SK-N-SH treated with all-trans-retinoic acid at 6 μM for 48 hours (cell line): ENCODE results near the gene NARS2.

Experiments
- ATAC-seq: fragments of 200-7000 bp; cut with Tn5 transposase; 3 replicates; pipeline ENCODE4 v1.9.1; 2020; ENCODE audit warnings: mild to moderate bottlenecking, moderate library complexity
- ARNTL ChIP-seq: fragments of 450-650 bp; formaldehyde crosslinking; IDR thresholded peaks from 2 replicates; pipeline ENCODE4 v1.5.0; 2020; ENCODE audit warnings: low read depth, mild to moderate bottlenecking, moderate library complexity, borderline replicate concordance
- CREB5 ChIP-seq: fragments of 250-450 bp; sonication (Bioruptor Pico); IDR thresholded peaks from 2 replicates; pipeline ENCODE4 v1.5.1; 2020; ENCODE audit warnings: low read depth, mild to moderate bottlenecking, moderate library complexity
- CSDC2 ChIP-seq: fragments of 250-450 bp; sonication (Bioruptor Pico); IDR thresholded peaks from 2 replicates; pipeline ENCODE4 v1.5.0; 2020; ENCODE audit warnings: mild to moderate bottlenecking, moderate library complexity
- ESRRG ChIP-seq: fragments of 250-450 bp; sonication (Bioruptor Pico); IDR thresholded peaks from 2 replicates; pipeline ENCODE4 v1.6.1; 2021; ENCODE audit warnings: mild to moderate bottlenecking
- GLIS3 ChIP-seq: fragments of 250-450 bp; sonication (Bioruptor Pico); IDR thresholded peaks from 2 replicates; pipeline ENCODE4 v1.5.0; 2020; ENCODE audit warnings: mild to moderate bottlenecking, moderate library complexity
- ISL1 ChIP-seq: fragments of 250-450 bp; sonication (Bioruptor Pico); IDR thresholded peaks from 2 replicates; pipeline ENCODE4 v2.1.2; 2022; ENCODE audit warnings: mild to moderate bottlenecking, moderate library complexity
- OSR1 ChIP-seq: fragments of 250-450 bp; sonication (Bioruptor Pico); IDR thresholded peaks from 2 replicates; pipeline ENCODE4 v1.8.0; 2022; ENCODE audit warnings: moderate library complexity, mild to moderate bottlenecking, inconsistent platforms
- PATZ1 ChIP-seq: fragments of 250-450 bp; sonication (Bioruptor Pico); IDR thresholded peaks from 2 replicates; pipeline ENCODE4 v1.8.0; 2020; ENCODE audit warnings: mild to moderate bottlenecking, moderate library complexity, borderline replicate concordance
- SNAI2 ChIP-seq: fragments of 250-450 bp; sonication (Bioruptor Pico); IDR thresholded peaks from 2 replicates; pipeline ENCODE4 v1.5.0; 2020; ENCODE audit warnings: mild to moderate bottlenecking, moderate library complexity
- TOX ChIP-seq: fragments of 250-450 bp; sonication (Bioruptor Pico); IDR thresholded peaks from 2 replicates; pipeline ENCODE4 v1.8.0; 2021; ENCODE audit warnings: mild to moderate bottlenecking, moderate library complexity, borderline replicate concordance
- TSHZ2 ChIP-seq: fragments of 250-450 bp; sonication (Bioruptor Pico); IDR thresholded peaks from 2 replicates; pipeline ENCODE4 v1.5.0; 2020; ENCODE audit warnings: mild to moderate bottlenecking, moderate library complexity
- ZC3H10 ChIP-seq: fragments of 250-450 bp; sonication (Bioruptor Pico); IDR thresholded peaks from 2 replicates; pipeline ENCODE4 v1.5.1; 2021; ENCODE audit warnings: mild to moderate bottlenecking, moderate library complexity
- ZFP3 ChIP-seq: fragments of 250-450 bp; sonication (Bioruptor Pico); IDR thresholded peaks from 2 replicates; pipeline ENCODE4 v1.5.0; 2020; ENCODE audit warnings: mild to moderate bottlenecking, moderate library complexity
- ZFP30 ChIP-seq: fragments of 450-650 bp; formaldehyde crosslinking; IDR thresholded peaks from 2 replicates; pipeline ENCODE4 v1.5.0; 2022; ENCODE audit warnings: mild to moderate bottlenecking, moderate library complexity
- ZNF8 ChIP-seq: fragments of 450-650 bp; formaldehyde crosslinking; IDR thresholded peaks from 2 replicates; pipeline ENCODE4 v1.5.0; 2020; ENCODE audit warnings: mild to moderate bottlenecking, moderate library complexity
- TF ChIP-seq, protein P1 (sequence below): fragments of 250-450 bp; sonication (Bioruptor Pico); IDR thresholded peaks from 2 replicates; pipeline ENCODE4 v1.8.0; 2021; ENCODE audit warnings: low read depth, mild to moderate bottlenecking, moderate library complexity, borderline replicate concordance

NARS2 gene

GRCh38 chr11:78400116-78400515 lies 174.5 kb downstream of the NARS2 start (continued):
- TF ChIP-seq TSHZ2 = no peak
- TF ChIP-seq TOX (CRISPR knock-in tag) = no peak
- TF ChIP-seq, protein P1, sequence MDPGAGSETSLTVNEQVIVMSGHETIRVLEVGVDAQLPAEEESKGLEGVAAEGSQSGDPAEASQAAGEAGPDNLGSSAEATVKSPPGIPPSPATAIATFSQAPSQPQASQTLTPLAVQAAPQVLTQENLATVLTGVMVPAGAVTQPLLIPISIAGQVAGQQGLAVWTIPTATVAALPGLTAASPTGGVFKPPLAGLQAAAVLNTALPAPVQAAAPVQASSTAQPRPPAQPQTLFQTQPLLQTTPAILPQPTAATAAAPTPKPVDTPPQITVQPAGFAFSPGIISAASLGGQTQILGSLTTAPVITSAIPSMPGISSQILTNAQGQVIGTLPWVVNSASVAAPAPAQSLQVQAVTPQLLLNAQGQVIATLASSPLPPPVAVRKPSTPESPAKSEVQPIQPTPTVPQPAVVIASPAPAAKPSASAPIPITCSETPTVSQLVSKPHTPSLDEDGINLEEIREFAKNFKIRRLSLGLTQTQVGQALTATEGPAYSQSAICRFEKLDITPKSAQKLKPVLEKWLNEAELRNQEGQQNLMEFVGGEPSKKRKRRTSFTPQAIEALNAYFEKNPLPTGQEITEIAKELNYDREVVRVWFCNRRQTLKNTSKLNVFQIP (CRISPR knock-in tag) = no peak
- no peak for TF ChIP-seq SNAI2 (CRISPR knock-in tag)
- no peak for TF ChIP-seq ESRRG (CRISPR knock-in tag)
- TF ChIP-seq, all 23 proteins: peak for 0

DNA sequence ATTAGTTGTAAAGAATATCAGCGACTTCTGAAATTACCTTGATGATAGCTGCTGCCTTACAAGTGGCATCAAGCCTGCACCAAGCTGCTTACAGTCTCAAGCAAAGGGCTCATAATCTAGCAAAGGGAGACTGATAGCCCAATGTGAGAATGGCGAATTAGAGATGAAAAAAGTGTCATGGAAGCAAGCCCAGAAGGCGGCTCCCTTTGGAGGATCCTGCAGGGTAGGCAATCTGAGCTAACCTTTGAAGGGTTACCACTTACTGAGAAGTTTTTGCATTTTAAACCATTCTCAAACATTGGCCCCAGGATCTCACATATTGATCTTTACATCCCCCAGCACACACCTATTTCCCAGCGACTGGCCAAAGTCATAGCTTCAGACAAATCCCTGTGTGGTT lies 175.5 kb downstream of the NARS2 start:
- ATAC-seq = no peak
- no peak for TF ChIP-seq ZFP30 (CRISPR knock-in tag)
- no peak for TF ChIP-seq PATZ1 (CRISPR knock-in tag)
- TF ChIP-seq OSR1 = no peak
- TF ChIP-seq CSDC2 (CRISPR knock-in tag) = no peak
- TF ChIP-seq ZFP3 (CRISPR knock-in tag) = no peak
- TF ChIP-seq CREB5 (CRISPR knock-in tag) = no peak
- TF ChIP-seq, all 23 proteins: peak for 0

DNA sequence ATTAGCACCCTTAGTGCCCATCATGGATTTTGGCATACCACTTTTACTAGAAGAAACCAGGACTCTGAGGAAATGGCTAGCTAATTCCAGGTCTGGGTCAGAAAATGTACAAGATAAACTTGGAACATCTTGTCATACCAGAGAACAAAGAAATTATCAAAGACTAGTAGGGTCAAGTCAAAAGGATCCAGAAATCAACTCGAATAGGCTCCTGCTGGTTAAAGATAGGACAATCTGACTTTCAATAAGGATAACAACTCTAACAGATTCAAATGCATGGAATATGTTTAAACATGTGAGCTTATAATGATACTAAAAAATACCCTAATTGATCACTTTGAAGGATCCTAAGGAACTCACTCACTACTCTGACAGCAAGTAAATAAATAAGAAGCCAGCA lies 175.9 kb downstream of the NARS2 start:
- ATAC-seq = no peak

DNA sequence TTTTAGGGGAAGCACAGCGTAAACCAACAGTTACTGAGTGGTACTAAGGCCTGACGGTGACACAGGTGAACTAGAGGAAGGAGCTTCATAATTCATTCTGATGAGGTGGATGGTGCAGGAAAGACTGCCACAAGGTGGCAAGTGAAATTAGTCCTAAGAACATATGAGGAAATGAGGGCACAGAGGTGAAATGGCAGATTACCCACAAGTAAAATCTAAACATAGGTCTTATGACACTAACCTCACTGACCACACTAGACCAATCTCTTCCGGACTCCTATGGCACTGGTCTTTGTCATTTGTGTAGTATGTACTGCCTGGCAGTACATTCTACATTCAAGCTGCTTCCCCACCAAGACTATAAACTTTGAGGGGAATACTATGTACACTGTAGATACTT lies 177.3 kb downstream of the NARS2 start:
- TF ChIP-seq ISL1 (CRISPR knock-in tag) (no peak), CSDC2 (CRISPR knock-in tag) (no peak), ARNTL (CRISPR knock-in tag) (no peak), PATZ1 (CRISPR knock-in tag) (no peak), SNAI2 (CRISPR knock-in tag) (no peak), ZFP30 (CRISPR knock-in tag) (no peak)
- TF ChIP-seq, all 23 proteins: peak for 0
- ATAC-seq = no peak

More for the DNA sequence above, 175.9 kb downstream of the NARS2 start:
- TF ChIP-seq ZNF8 (CRISPR knock-in tag) = no peak
- no peak for TF ChIP-seq ZFP30 (CRISPR knock-in tag)
- no peak for TF ChIP-seq GLIS3
- TF ChIP-seq, protein P1 (CRISPR knock-in tag) = no peak
- no peak for TF ChIP-seq ZC3H10
